ENCODE results near the gene KL. TPM values are rescaled to one million over a fixed set of nuclear protein-coding genes. Genes with fewer than 3 reads are reported as not detected.
A peak's percentile ranks its signal among the peaks of the same experiment; 100 is the strongest.

Gene KL
- polyA plus RNA-seq, 1 of the 3 experiments (the other 2 are of a cell fraction): 0.02 TPM

GRCh38 chr13:33087790-33088189 lies 71.6 kb downstream of the KL start:
- WGBS (ENCODE audit: low lambda C conversion rate): 63% methylated on average over 3 of the region's 3 CpGs
- Histone ChIP-seq H3K9ac (no peak overlapping the region), H3K79me2 (ENCODE audit: insufficient read depth) (no peaks in the 10 kb centered on the region), H3K4me2 (no peak overlapping the region), H3K27me3 (ENCODE audit: insufficient read depth) (no peaks in the 10 kb centered on the region), H3F3A (replicated peaks; ENCODE audit: insufficient read depth) (no peaks in the 10 kb centered on the region), H3K4me3 (ENCODE audit: low read depth in 2 of 2, low read length in 1 of 2) (no peak overlapping the region), H3K27ac (ENCODE audit: low read depth in 2 of 2, low read length in 1 of 2) (no peak overlapping the region), H3K9me3 (no peaks in the 10 kb centered on the region), H3K4me1 (ENCODE audit: control insufficient read depth in 1 of 2, insufficient read depth in 2 of 2, low read depth in 1 of 2, low read length in 1 of 2) (no peaks in the 10 kb centered on the region), H3K9me2 (no peaks in the 10 kb centered on the region), H3K36me3 (replicated peaks in 1 of 2; ENCODE audit: control insufficient read depth in 1 of 2, insufficient read depth in 2 of 2, low read length in 1 of 2) (no peaks in the 10 kb centered on the region), H4K20me1 (ENCODE audit: insufficient read depth) (no peaks in the 10 kb centered on the region), H2AFZ (ENCODE audit: low read depth) (0 out of 2 replicates have a peak overlapping the region, but pooled peaks have one; percentile 56)
- no peak for TF ChIP-seq FOXJ3 (CRISPR knock-in tag; IDR thresholded peaks at IDR 0.05)
- no peak for TF ChIP-seq TCF12 (IDR thresholded peaks at IDR 0.05)
- no peak for TF ChIP-seq TAF1 (IDR thresholded peaks at IDR 0.05; ENCODE audit: borderline replicate concordance, low read depth, low read length)
- no peak for TF ChIP-seq JUND (IDR thresholded peaks at IDR 0.05)
- TF ChIP-seq RFX5 (IDR thresholded peaks at IDR 0.05; ENCODE audit: low read length): no peak
- POLR2A ChIA-PET: no interaction called here
- CTCF ChIA-PET: no interaction called here
- no peak for DNase-seq

GRCh38 chr13:33089311-33089710 lies 73.1 kb downstream of the KL start:
- no peak overlapping the region for H3K27ac ChIP-seq (ENCODE audit: low read depth in 2 of 2, low read length in 1 of 2)
- no peaks in the 10 kb centered on the region for H3K36me3 ChIP-seq (replicated peaks in 1 of 2; ENCODE audit: control insufficient read depth in 1 of 2, insufficient read depth in 2 of 2, low read length in 1 of 2)
- H3K9me2 ChIP-seq: no peaks in the 10 kb centered on the region
- H3K79me2 ChIP-seq (ENCODE audit: insufficient read depth): no peaks in the 10 kb centered on the region
- ChIA-PET POLR2A (no interaction called here), CTCF (no interaction called here)
- H4K20me1 ChIP-seq (ENCODE audit: insufficient read depth): no peaks in the 10 kb centered on the region
- DNase-seq: no peak
- H3K4me1 ChIP-seq (ENCODE audit: control insufficient read depth in 1 of 2, insufficient read depth in 2 of 2, low read depth in 1 of 2, low read length in 1 of 2): no peaks in the 10 kb centered on the region
- H3K27me3 ChIP-seq (ENCODE audit: insufficient read depth): no peaks in the 10 kb centered on the region
- no peak overlapping the region for H2AFZ ChIP-seq (ENCODE audit: low read depth)
- H3K9ac ChIP-seq: no peak overlapping the region
- H3K4me3 ChIP-seq (ENCODE audit: low read depth in 2 of 2, low read length in 1 of 2): no peak overlapping the region
- 94% methylated on average over 3 of the region's 3 CpGs for WGBS (ENCODE audit: low lambda C conversion rate)
- H3K9me3 ChIP-seq: no peaks in the 10 kb centered on the region
- TF ChIP-seq TAF1 (IDR thresholded peaks at IDR 0.05; ENCODE audit: borderline replicate concordance, low read depth, low read length) (no peak), FOXM1 (IDR thresholded peaks at IDR 0.05; ENCODE audit: low read depth) (no peak), NRF1 (IDR thresholded peaks at IDR 0.05; ENCODE audit: low read depth, low read length) (no peak), ELF1 (IDR thresholded peaks at IDR 0.05) (no peak)
- H3F3A ChIP-seq (replicated peaks; ENCODE audit: insufficient read depth): no peaks in the 10 kb centered on the region
- no peak overlapping the region for H3K4me2 ChIP-seq

- CTCF ChIA-PET: no interaction called here
- Histone ChIP-seq H3K4me1 (ENCODE audit: control insufficient read depth in 1 of 2, insufficient read depth in 2 of 2, low read depth in 1 of 2, low read length in 1 of 2) (no peaks in the 10 kb centered on the region), H3K27me3 (ENCODE audit: insufficient read depth) (no peaks in the 10 kb centered on the region), H3F3A (replicated peaks; ENCODE audit: insufficient read depth) (no peaks in the 10 kb centered on the region), H3K4me2 (no peak overlapping the region), H3K36me3 (replicated peaks in 1 of 2; ENCODE audit: control insufficient read depth in 1 of 2, insufficient read depth in 2 of 2, low read length in 1 of 2) (no peaks in the 10 kb centered on the region), H3K9me2 (no peaks in the 10 kb centered on the region), H3K4me3 (ENCODE audit: low read depth in 2 of 2, low read length in 1 of 2) (no peak overlapping the region), H3K9me3 (no peaks in the 10 kb centered on the region), H2AFZ (ENCODE audit: low read depth) (no peak overlapping the region), H3K9ac (no peak overlapping the region), H4K20me1 (ENCODE audit: insufficient read depth) (no peaks in the 10 kb centered on the region), H3K79me2 (ENCODE audit: insufficient read depth) (no peaks in the 10 kb centered on the region), H3K27ac (ENCODE audit: low read depth in 2 of 2, low read length in 1 of 2) (no peak overlapping the region)
- no peak for TF ChIP-seq MXI1 (IDR thresholded peaks at IDR 0.05; ENCODE audit: low read depth, low read length)
- TF ChIP-seq RCOR1 (IDR thresholded peaks at IDR 0.05; ENCODE audit: low read length): no peak
- no peak for TF ChIP-seq EP300 (IDR thresholded peaks at IDR 0.05; ENCODE audit: borderline replicate concordance in 1 of 2, low read depth in 1 of 2, low read length in 1 of 2)
- TF ChIP-seq PBX3 (IDR thresholded peaks at IDR 0.05): no peak
- TF ChIP-seq TAF1 (IDR thresholded peaks at IDR 0.05; ENCODE audit: borderline replicate concordance, low read depth, low read length): no peak
- TF ChIP-seq NRF1 (IDR thresholded peaks at IDR 0.05; ENCODE audit: low read depth, low read length): no peak
- no peak for TF ChIP-seq CTCF (IDR thresholded peaks at IDR 0.05)
- no peak for TF ChIP-seq TCF12 (IDR thresholded peaks at IDR 0.05)
- no peak for TF ChIP-seq FOSL2 (IDR thresholded peaks at IDR 0.05; ENCODE audit: borderline replicate concordance, low read depth)
- WGBS (ENCODE audit: low lambda C conversion rate): 51% methylated on average over 4 of the region's 4 CpGs
- DNase-seq: no peak
- POLR2A ChIA-PET: no interaction called here
These were observed 74.7 kb downstream of the KL start for GRCh38 chr13:33090755-33091414.

All from SK-N-SH (cell line).